GM18507 (cell line): Measurements from ENCODE around the gene TRIM27.
A peak's percentile ranks its signal among the peaks of the same experiment; 100 is the strongest.
"Not testable (repeated sequence)": the region's sequence is repeated elsewhere in the genome, so short reads cannot be mapped to it uniquely, and the experiment has no call there.

Experiments
- DNase-seq: peaks from one replicate; pipeline ENCODE4 v3.0.0; 2011; ENCODE audit warnings: low read depth; ENCODE audit not compliant: insufficient read length; ENCODE audit errors: extremely low spot score
- FAIRE-seq: peaks from 2 replicates; lab custom pipeline; 2011; peaks lifted over from hg19 to GRCh38; lab: Jason Lieb, UNC

TRIM27 gene, protein sequence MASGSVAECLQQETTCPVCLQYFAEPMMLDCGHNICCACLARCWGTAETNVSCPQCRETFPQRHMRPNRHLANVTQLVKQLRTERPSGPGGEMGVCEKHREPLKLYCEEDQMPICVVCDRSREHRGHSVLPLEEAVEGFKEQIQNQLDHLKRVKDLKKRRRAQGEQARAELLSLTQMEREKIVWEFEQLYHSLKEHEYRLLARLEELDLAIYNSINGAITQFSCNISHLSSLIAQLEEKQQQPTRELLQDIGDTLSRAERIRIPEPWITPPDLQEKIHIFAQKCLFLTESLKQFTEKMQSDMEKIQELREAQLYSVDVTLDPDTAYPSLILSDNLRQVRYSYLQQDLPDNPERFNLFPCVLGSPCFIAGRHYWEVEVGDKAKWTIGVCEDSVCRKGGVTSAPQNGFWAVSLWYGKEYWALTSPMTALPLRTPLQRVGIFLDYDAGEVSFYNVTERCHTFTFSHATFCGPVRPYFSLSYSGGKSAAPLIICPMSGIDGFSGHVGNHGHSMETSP

GRCh38 chr6:28923318-28924102, at the start of gene TRIM27:
TSS of gene TRIM27 (minus strand) at chr6:28923985. CDS start at chr6:28923632, 353 bp downstream.
- DNase-seq = peak; percentile 74
- FAIRE-seq = peak; percentile 90

DNA sequence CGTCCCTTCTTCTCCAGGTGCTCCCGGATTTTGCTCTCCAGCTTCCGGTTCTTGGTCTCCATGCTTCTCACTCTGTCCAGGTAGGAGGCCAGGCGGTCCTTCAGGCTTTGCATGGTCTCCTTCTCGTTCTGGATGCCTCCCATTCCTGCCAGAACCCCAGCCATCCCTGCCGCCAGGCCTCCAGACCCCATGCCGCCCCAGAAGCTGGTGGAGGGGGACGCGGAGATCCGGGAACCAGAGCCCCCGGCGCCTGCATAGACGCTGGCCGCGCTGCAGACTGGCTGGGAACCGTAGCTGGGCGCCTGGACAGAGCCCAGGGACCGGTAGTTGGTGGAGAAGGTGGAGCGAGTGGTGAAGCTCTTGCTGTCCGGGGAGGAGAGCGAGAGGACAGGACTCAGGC, 46.3 kb upstream of the TRIM27 start:
- FAIRE-seq, DNase-seq: not testable (repeated sequence)

DNA sequence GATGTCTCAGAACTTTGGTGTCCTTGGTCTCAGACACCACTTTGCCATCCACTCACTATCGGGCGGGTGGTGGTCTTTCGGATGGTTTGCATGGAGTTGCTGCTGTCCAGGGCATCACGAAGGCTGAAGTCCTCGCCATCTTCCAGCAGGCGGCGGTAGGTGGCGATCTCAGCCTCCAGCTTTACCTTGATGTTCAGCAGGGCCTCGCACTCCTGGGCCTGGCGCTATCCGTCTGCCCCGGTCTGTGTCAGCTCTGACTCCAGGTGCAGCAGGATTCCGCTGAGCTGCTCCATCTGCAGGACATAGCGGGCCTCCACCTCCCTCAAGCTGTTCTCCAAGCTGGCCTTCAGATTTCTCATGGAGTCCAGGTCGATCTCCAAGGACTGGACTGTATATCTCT, 45.3 kb upstream of the TRIM27 start:
- no peak for FAIRE-seq

GRCh38 chr6:28968476-28968875, 44.7 kb upstream of the TRIM27 start:
- FAIRE-seq = no peak
- DNase-seq = no peak

More for the DNA sequence above, 45.3 kb upstream of the TRIM27 start:
- DNase-seq = no peak

DNA sequence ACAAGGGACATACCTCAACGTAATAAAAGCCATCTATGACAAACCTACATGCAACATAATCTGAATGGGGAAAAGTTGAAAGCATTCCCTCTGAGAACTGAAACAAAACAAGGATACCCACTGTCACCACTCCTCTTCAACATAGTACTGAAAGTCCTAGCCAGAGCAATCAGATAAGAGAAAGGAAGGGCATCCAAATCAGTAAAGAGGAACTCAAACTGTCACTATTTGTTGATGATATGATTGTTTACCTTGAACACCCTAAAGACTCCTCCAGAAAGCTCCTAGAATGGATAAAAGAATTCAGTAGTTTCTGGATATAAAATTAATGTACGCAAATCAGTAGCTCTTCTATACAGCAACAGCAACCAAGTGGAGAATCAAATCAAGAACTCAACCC, 41.9 kb upstream of the TRIM27 start:
- no peak for DNase-seq
- no peak for FAIRE-seq

- FAIRE-seq = no peak
Observed at GRCh38 chr6:28960846-28961500, 37.2 kb upstream of the TRIM27 start.

GRCh38 chr6:28958561-28959243, 34.9 kb upstream of the TRIM27 start:
- DNase-seq, FAIRE-seq: not testable (repeated sequence)

More at GRCh38 chr6:28960846-28961500, 37.2 kb upstream of the TRIM27 start:
- no peak for DNase-seq

- not testable (repeated sequence) for DNase-seq, FAIRE-seq
Observed at GRCh38 chr6:28957795-28958314, 34.1 kb upstream of the TRIM27 start.

- no peak for DNase-seq
- no peak for FAIRE-seq
Observed at GRCh38 chr6:28956331-28956730, 32.5 kb upstream of the TRIM27 start.

GRCh38 chr6:28953585-28954258, 29.9 kb upstream of the TRIM27 start:
- FAIRE-seq (no peak), DNase-seq (no peak)

DNA sequence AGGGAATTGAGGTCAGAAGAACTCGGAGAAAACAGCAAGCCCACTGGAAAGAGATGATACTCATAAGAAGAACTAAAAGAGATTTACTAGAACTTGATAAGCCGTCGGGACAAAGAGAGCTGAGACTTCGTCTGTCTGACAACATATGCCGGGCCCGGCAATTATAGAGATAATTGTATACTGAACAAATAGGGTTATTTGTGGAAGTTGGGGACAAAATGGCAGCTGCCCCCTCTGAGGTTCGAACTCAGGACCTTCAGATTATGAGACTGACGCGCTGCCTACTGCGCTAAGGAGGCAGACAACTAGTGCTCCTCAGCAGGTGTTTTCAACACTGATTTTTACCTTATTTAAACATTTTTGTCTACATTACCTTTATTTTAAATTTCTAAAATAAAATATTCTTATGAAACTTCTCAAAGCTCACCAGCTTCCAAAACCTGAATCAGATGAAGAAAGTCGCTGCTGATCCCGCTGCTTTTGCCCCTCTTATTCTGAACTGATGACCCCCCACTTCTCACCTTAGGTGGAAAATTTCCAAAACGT, 29.3 kb upstream of the TRIM27 start:
- FAIRE-seq = peak; percentile 81

DNA sequence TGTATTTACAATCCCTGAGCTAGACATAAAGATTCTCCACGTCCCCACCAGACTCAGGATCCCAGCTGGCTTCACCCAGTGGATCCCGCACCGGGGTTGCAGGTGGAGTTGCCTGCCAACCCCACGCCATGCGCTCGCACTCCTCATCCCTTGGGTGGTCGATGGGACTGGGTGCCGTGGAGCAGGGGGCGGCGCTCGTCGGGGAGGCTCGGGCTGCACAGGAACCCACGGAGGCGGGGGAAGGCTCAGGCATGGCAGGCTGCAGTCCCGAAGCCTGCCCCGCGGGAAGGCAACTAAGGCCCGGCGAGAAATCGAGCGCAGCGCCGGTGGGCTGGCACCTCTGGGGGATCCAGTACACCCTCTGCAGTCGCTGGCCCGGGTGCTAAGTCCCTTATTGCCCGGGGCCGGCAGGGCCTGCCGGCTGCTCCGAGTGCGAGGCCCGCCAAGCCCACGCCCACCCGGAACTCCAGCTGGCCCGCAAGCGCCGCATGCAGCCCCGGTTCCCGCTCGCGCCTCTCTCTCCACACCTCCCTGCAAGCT, 25.9 kb upstream of the TRIM27 start:
- not testable (repeated sequence) for FAIRE-seq, DNase-seq

More for the DNA sequence above, 29.3 kb upstream of the TRIM27 start:
- DNase-seq = no peak

- DNase-seq (no peak), FAIRE-seq (no peak)
Observed at GRCh38 chr6:28948782-28949486, 25.1 kb upstream of the TRIM27 start.

DNA sequence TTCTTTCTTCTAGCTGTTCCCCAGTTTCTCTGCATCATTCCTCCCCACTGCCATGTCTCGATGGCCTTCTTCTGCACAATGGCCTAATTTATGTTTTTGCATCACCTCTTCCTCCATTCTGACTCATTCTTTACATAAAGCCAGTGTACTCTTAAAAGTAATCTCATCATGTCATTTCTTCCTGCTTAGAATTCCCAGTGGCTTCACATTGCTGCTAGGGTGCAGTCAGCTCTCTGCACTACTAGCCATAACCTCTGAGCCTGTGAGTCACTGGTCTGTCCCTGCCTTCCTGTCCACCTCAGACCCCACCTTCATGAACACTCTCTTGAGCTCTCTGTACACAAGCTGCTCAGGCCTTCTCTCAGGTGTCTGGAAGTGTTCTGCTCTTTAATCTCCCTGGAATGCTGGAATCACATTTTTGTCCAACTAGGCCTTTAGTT, 24.1 kb upstream of the TRIM27 start:
- no peak for DNase-seq

DNA sequence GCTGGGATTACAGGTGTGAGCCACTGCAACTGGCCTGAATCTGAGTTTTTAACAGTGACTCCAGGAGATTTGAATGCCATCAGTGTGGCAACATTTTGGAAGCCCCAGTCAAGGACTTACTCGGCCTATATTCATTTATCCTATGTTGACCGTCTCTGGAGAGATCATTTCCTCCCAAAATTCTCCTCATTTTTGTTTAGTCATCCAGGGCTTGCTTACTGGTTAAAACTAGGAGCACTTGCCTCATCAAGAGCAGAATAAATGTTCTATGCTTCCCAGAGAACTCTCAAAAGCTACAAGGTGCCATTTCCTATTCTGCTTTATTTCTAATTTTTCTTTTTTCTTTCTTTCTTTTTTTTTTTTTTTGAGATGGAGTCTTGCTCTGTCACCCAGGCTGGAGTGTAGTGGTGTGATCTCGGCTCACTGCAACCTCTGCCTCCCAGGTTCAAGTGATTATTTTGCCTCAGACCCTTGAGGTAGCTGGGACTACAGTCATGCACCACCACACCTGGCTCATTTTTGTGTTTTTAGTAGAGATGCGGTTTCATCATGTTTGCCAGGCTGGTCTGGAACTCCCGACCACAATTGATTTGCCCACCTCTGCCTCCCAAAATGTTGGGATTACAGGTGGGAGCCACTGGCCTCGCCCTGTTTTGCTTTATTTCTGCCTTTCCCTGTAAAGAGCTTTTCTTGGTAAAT, 23.4 kb upstream of the TRIM27 start:
- DNase-seq = no peak
- no peak for FAIRE-seq

More for the DNA sequence above, 24.1 kb upstream of the TRIM27 start:
- FAIRE-seq = no peak

- DNase-seq = no peak
- no peak for FAIRE-seq
Observed at GRCh38 chr6:28945349-28945748, 21.6 kb upstream of the TRIM27 start.

DNA sequence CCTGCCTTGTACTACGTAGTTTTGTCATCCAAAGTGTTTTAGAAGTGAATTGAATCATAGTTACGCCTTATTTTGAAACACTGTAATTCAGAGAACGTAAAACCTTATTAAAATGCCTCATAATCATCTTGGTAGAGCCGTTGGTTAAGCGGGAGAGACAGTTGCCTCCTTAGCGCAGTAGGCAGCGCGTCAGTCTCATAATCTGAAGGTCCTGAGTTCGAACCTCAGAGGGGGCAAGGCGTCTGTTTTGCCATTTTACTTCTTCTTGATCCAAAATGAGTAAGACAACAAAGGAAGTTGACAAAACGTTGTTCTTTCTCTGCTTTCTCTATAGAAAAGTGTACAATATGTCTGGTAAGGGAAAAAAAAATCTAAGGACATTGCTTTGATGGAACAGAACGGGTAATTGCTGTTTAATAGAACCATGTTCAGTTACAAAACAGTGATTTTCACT, 20.7 kb upstream of the TRIM27 start:
- FAIRE-seq (peak; percentile 59), DNase-seq (no peak)
